BLaER1 (cell line): ENCODE measurements around the gene COMMD8.

Source experiments
- H3K27ac ChIP-seq: shearing (Covaris generic); formaldehyde crosslinking; 2 replicates; pipeline ENCODE4 v1.8.1; 2022
- H3K27me3 ChIP-seq: shearing (Covaris generic); formaldehyde crosslinking; 2 replicates; pipeline ENCODE4 v1.8.1; 2022
- H3K36me3 ChIP-seq: shearing (Covaris generic); formaldehyde crosslinking; 2 replicates; pipeline ENCODE4 v1.8.1; 2022
- H3K4me1 ChIP-seq: shearing (Covaris generic); formaldehyde crosslinking; 2 replicates; pipeline ENCODE4 v1.8.1; 2022
- H3K4me2 ChIP-seq: shearing (Covaris generic); formaldehyde crosslinking; 2 replicates; pipeline ENCODE4 v1.8.1; 2022
- H3K4me3 ChIP-seq: shearing (Covaris generic); formaldehyde crosslinking; 2 replicates; pipeline ENCODE4 v1.8.1; 2022
- H3K9ac ChIP-seq: shearing (Covaris generic); formaldehyde crosslinking; 2 replicates; pipeline ENCODE4 v1.8.1; 2022
- H3K9me3 ChIP-seq: shearing (Covaris generic); formaldehyde crosslinking; 2 replicates; pipeline ENCODE4 v1.8.1; 2022
- H4K20me1 ChIP-seq: shearing (Covaris generic); formaldehyde crosslinking; 2 replicates; pipeline ENCODE4 v1.8.1; 2022
- Cebpa-rat ChIP-seq: shearing (Covaris generic); IDR thresholded peaks from 2 replicates; pipeline ENCODE4 v1.8.1; 2022

Gene COMMD8

DNA sequence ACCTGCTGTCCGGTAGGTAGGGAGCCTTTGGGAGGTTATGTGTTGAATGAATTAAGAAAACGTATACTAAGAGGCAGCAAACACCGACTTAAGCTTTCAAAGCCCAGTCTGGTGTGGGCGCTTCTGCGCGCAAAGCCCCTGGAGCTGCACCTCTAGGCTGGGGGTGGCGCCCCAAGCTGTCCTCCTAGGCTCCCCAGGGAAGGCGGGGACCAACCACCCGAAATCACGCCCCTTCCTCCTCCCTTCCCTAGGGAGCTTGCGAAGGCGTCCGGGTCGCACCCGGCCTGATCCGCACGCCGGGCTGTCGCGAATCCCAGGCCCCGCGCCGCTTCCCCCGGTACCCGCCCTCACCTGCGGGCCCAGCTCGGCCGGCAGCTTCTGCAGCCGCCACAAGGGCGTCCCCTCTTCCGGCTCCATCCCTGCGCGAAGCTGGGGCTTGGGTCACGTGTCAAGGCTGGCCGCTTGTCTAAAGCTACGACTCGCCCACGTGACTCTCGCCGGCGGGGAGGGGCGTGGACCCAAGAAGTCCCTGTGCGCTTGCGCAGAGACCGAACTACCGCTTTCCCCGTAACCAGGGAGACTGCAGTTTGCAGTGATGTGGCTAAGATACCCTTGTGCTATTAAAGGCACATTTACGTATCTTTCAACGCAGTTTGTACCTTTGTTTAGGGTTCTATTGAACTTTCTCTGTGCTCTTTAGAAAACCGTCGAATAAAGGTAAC is at the start of gene COMMD8:
Gene COMMD8 (minus strand): TSS at position 468 of the 722 bp plus-strand sequence. CDS start 51 bp downstream, at position 417.
- Histone ChIP-seq H3K4me2 (peak within 1 kb of the TSS; percentile 92), H4K20me1 (no peaks in the 10 kb centered on the region), H3K4me1 (peaks cover 30% of the 10 kb centered on the region), H3K27ac (peak within 1 kb of the TSS; percentile 89), H3K27me3 (no peaks in the 10 kb centered on the region), H3K9ac (peak within 1 kb of the TSS; percentile 85), H3K36me3 (no peaks in the 10 kb centered on the region), H3K4me3 (peak within 1 kb of the TSS; percentile 92), H3K9me3 (no peaks in the 10 kb centered on the region)
- TF ChIP-seq Cebpa-rat: no peak

- no peaks in the 10 kb centered on the region for H3K36me3 ChIP-seq
- no peaks in the 10 kb centered on the region for H4K20me1 ChIP-seq
- no peaks in the 10 kb centered on the region for H3K4me1 ChIP-seq
- no peak overlapping the region for H3K9ac ChIP-seq
- no peak overlapping the region for H3K4me2 ChIP-seq
- H3K27me3 ChIP-seq: no peaks in the 10 kb centered on the region
- no peaks in the 10 kb centered on the region for H3K9me3 ChIP-seq
- H3K4me3 ChIP-seq: no peak overlapping the region
- H3K27ac ChIP-seq: no peak overlapping the region
- TF ChIP-seq Cebpa-rat: no peak
Measured at GRCh38 chr4:47510506-47511143, 47.1 kb upstream of the COMMD8 start.

- Histone ChIP-seq H3K27ac (no peak overlapping the region), H3K4me2 (no peak overlapping the region), H3K9me3 (no peaks in the 10 kb centered on the region), H4K20me1 (no peaks in the 10 kb centered on the region), H3K36me3 (no peaks in the 10 kb centered on the region), H3K9ac (no peak overlapping the region), H3K4me3 (no peak overlapping the region), H3K4me1 (peaks cover 3% of the 10 kb centered on the region), H3K27me3 (no peaks in the 10 kb centered on the region)
- TF ChIP-seq Cebpa-rat: no peak
Measured at GRCh38 chr4:47505666-47506065, 42.2 kb upstream of the COMMD8 start.

GRCh38 chr4:47505147-47505546 is 41.6 kb upstream of the COMMD8 start:
- Histone ChIP-seq H4K20me1 (no peaks in the 10 kb centered on the region), H3K4me1 (peaks cover 8% of the 10 kb centered on the region), H3K9me3 (no peaks in the 10 kb centered on the region), H3K4me2 (no peak overlapping the region), H3K27ac (no peak overlapping the region), H3K9ac (no peak overlapping the region), H3K4me3 (no peak overlapping the region), H3K36me3 (no peaks in the 10 kb centered on the region), H3K27me3 (no peaks in the 10 kb centered on the region)
- TF ChIP-seq Cebpa-rat: no peak

- H3K4me1 ChIP-seq: peaks cover 31% of the 10 kb centered on the region
- H3K4me3 ChIP-seq: no peak overlapping the region
- H3K4me2 ChIP-seq: peak overlapping the region; percentile 68; the same call in 1 of the 2 replicates
Measured at GRCh38 chr4:47500776-47501175, 37.3 kb upstream of the COMMD8 start.

DNA sequence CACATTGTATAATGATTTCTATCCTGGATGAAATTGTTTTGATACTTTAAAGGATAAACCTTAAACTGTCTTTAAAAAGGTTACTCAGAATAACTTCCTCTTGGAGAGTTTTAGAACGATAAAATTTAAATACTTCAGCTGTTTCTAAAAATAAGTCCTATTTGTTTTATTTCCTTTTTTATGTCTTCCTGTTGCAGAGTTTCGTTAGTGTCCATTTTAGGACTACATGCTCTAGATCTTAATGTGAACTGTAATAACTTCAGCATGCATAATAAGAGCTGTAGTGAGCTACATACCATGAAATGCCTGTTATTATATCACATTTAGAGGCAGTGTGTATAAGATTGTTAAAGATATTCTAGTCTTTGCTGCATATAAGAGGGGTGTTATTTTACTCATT is 36.2 kb upstream of the COMMD8 start:
- Histone ChIP-seq H3K27ac (peak overlapping the region; percentile 12; the same call in 1 of the 2 replicates), H3K4me2 (peak overlapping the region; percentile 68), H3K4me3 (no peak overlapping the region; the same call in 1 of the 2 replicates)

More at GRCh38 chr4:47500776-47501175, 37.3 kb upstream of the COMMD8 start:
- H3K27me3 ChIP-seq: no peaks in the 10 kb centered on the region
- H3K27ac ChIP-seq: no peak overlapping the region
- H3K9me3 ChIP-seq: no peaks in the 10 kb centered on the region
- TF ChIP-seq Cebpa-rat: no peak
- H3K9ac ChIP-seq: no peak overlapping the region
- no peaks in the 10 kb centered on the region for H4K20me1 ChIP-seq
- H3K36me3 ChIP-seq: no peaks in the 10 kb centered on the region

DNA sequence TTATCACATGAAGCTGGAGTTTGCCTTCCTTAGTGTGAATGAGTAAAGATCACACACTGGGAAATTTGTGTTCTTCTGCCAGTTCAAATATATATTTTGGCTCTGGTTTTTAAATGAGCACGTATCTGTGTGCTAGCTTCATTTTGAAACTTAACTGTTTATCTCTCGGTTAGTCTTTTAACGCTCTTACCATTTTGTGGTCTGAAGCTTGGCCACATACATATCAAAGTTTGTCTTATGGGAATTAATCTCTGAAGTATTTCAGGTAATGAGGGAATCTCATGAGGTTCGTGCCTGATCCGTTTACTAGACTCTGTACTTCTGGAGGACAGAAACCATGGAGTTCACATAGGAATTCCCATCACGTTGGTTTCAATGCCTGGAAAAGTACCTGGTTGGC is 35.4 kb upstream of the COMMD8 start:
- H3K9ac ChIP-seq: no peak overlapping the region
- no peak for TF ChIP-seq Cebpa-rat
- no peaks in the 10 kb centered on the region for H4K20me1 ChIP-seq
- no peaks in the 10 kb centered on the region for H3K27me3 ChIP-seq
- no peaks in the 10 kb centered on the region for H3K36me3 ChIP-seq
- H3K4me1 ChIP-seq: peaks cover 31% of the 10 kb centered on the region
- peak overlapping the region; percentile 68 for H3K4me2 ChIP-seq
- H3K27ac ChIP-seq: peak overlapping the region; percentile 12; the same call in 1 of the 2 replicates
- no peaks in the 10 kb centered on the region for H3K9me3 ChIP-seq
- H3K4me3 ChIP-seq: no peak overlapping the region; the same call in 1 of the 2 replicates

More for the DNA sequence above, 36.2 kb upstream of the COMMD8 start:
- no peak for TF ChIP-seq Cebpa-rat
- Histone ChIP-seq H4K20me1 (no peaks in the 10 kb centered on the region), H3K9me3 (no peaks in the 10 kb centered on the region), H3K36me3 (no peaks in the 10 kb centered on the region), H3K4me1 (peaks cover 31% of the 10 kb centered on the region), H3K9ac (no peak overlapping the region), H3K27me3 (no peaks in the 10 kb centered on the region)

DNA sequence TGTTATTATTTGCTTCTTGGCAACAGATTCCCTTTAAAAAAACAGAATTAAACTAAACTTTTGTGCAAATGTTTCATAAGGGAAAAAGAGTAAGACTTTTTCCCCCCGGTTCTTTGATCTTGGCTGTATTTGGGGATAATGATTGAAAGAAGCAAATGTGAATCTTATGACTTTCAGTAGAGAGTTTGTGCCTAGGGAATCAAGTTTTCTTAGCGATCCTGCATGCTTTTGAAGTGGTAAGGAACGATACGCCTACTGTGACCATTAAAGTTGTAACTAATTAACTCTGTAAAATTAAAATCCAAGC is 30.6 kb upstream of the COMMD8 start:
- TF ChIP-seq Cebpa-rat: no peak
- H3K4me2 ChIP-seq: no peak overlapping the region
- no peak overlapping the region for H3K4me3 ChIP-seq
- peaks cover 12% of the 10 kb centered on the region for H3K4me1 ChIP-seq
- H3K9ac ChIP-seq: no peak overlapping the region
- no peaks in the 10 kb centered on the region for H3K36me3 ChIP-seq
- no peak overlapping the region for H3K27ac ChIP-seq
- no peaks in the 10 kb centered on the region for H3K9me3 ChIP-seq
- H3K27me3 ChIP-seq: no peaks in the 10 kb centered on the region
- no peaks in the 10 kb centered on the region for H4K20me1 ChIP-seq

- no peaks in the 10 kb centered on the region for H3K36me3 ChIP-seq
- H3K27ac ChIP-seq: no peak overlapping the region
- H3K4me3 ChIP-seq: no peak overlapping the region
- no peak for TF ChIP-seq Cebpa-rat
- H3K9ac ChIP-seq: no peak overlapping the region
- no peaks in the 10 kb centered on the region for H3K27me3 ChIP-seq
- no peaks in the 10 kb centered on the region for H3K9me3 ChIP-seq
- no peak overlapping the region for H3K4me2 ChIP-seq
- H3K4me1 ChIP-seq: peaks cover 6% of the 10 kb centered on the region
- H4K20me1 ChIP-seq: no peaks in the 10 kb centered on the region
Measured at GRCh38 chr4:47493238-47494123, 30.0 kb upstream of the COMMD8 start.
